ENCODE measurements around the gene MAD2L2.

The MAD2L2 gene

GRCh38 chr1:11681071-11681771, at the start of gene MAD2L2:
MAD2L2 (minus strand) TSS chr1:11681148; CDS start chr1:11680601, 547 bp downstream.
- peak; percentile 82 for DNase-seq (ENCODE audit: low spot score)

- no peak for DNase-seq (ENCODE audit: low spot score)
Observed at GRCh38 chr1:11730429-11730891, 49.5 kb upstream of the MAD2L2 start.

- DNase-seq (ENCODE audit: low spot score) = no peak
Observed at GRCh38 chr1:11729498-11730428, 48.8 kb upstream of the MAD2L2 start.

GRCh38 chr1:11729155-11729497, 48.2 kb upstream of the MAD2L2 start:
- no peak for DNase-seq (ENCODE audit: low spot score)

GRCh38 chr1:11728126-11728806, 47.3 kb upstream of the MAD2L2 start:
- DNase-seq (ENCODE audit: low spot score) = no peak

GRCh38 chr1:11727119-11727518, 46.2 kb upstream of the MAD2L2 start:
- DNase-seq (ENCODE audit: low spot score) = no peak

- no peak for DNase-seq (ENCODE audit: low spot score)
Observed at GRCh38 chr1:11725616-11726015, 44.7 kb upstream of the MAD2L2 start.

- DNase-seq (ENCODE audit: low spot score) = no peak
Observed at GRCh38 chr1:11722538-11722937, 41.6 kb upstream of the MAD2L2 start.

- DNase-seq (ENCODE audit: low spot score) = no peak
Observed at GRCh38 chr1:11721311-11721710, 40.4 kb upstream of the MAD2L2 start.

GRCh38 chr1:11720525-11720924, 39.6 kb upstream of the MAD2L2 start:
- no peak for DNase-seq (ENCODE audit: low spot score)

GRCh38 chr1:11720033-11720376, 39.1 kb upstream of the MAD2L2 start:
- DNase-seq (ENCODE audit: low spot score) = no peak

GRCh38 chr1:11719313-11720032, 38.5 kb upstream of the MAD2L2 start:
- DNase-seq (ENCODE audit: low spot score) = peak; percentile 85

GRCh38 chr1:11714831-11715575, 34.1 kb upstream of the MAD2L2 start:
- no peak for DNase-seq (ENCODE audit: low spot score)

- DNase-seq (ENCODE audit: low spot score) = no peak
Observed at GRCh38 chr1:11713095-11713494, 32.1 kb upstream of the MAD2L2 start.

- DNase-seq (ENCODE audit: low spot score) = no peak
Observed at GRCh38 chr1:11712285-11712684, 31.3 kb upstream of the MAD2L2 start.

GRCh38 chr1:11711490-11711889, 30.5 kb upstream of the MAD2L2 start:
- no peak for DNase-seq (ENCODE audit: low spot score)

- no peak for DNase-seq (ENCODE audit: low spot score)
Observed at GRCh38 chr1:11708554-11709350, 27.8 kb upstream of the MAD2L2 start.

GRCh38 chr1:11707621-11708276, 26.8 kb upstream of the MAD2L2 start:
- peak; percentile 35 for DNase-seq (ENCODE audit: low spot score)

GRCh38 chr1:11706292-11706691, 25.3 kb upstream of the MAD2L2 start:
- DNase-seq (ENCODE audit: low spot score) = no peak

- DNase-seq (ENCODE audit: low spot score) = no peak
Observed at GRCh38 chr1:11705596-11705995, 24.6 kb upstream of the MAD2L2 start.
